C4-2B (cell line): Measurements from ENCODE around the gene MED8.

Experiments
- H3K27ac ChIP-seq: fragments of 450-650 bp; 2 replicates; pipeline ENCODE4 v1.5.1; 2017
- ZFX ChIP-seq: fragments of 450-650 bp; IDR thresholded peaks from 2 replicates; pipeline ENCODE4 v1.6.1; 2017
- TF ChIP-seq, protein P1 (sequence below): fragments of 450-650 bp; conservative IDR thresholded peaks from 2 replicates; pipeline ENCODE4 v1.5.1; 2017; ENCODE audit warnings: mild to moderate bottlenecking

Gene MED8

GRCh38 chr1:43367904-43368645, 21.5 kb downstream of the MED8 start, which contains the start of gene ELOVL1:
TSS of gene ELOVL1 (minus strand) at chr1:43368011. CDS start at chr1:43365609, 2,402 bp downstream.
- TF ChIP-seq, protein P1, sequence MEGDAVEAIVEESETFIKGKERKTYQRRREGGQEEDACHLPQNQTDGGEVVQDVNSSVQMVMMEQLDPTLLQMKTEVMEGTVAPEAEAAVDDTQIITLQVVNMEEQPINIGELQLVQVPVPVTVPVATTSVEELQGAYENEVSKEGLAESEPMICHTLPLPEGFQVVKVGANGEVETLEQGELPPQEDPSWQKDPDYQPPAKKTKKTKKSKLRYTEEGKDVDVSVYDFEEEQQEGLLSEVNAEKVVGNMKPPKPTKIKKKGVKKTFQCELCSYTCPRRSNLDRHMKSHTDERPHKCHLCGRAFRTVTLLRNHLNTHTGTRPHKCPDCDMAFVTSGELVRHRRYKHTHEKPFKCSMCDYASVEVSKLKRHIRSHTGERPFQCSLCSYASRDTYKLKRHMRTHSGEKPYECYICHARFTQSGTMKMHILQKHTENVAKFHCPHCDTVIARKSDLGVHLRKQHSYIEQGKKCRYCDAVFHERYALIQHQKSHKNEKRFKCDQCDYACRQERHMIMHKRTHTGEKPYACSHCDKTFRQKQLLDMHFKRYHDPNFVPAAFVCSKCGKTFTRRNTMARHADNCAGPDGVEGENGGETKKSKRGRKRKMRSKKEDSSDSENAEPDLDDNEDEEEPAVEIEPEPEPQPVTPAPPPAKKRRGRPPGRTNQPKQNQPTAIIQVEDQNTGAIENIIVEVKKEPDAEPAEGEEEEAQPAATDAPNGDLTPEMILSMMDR = no peak; the same call in 1 of the 2 replicates
- TF ChIP-seq ZFX = peak; percentile 93
- H3K27ac ChIP-seq = peak within 1 kb of the TSS; percentile 97

DNA sequence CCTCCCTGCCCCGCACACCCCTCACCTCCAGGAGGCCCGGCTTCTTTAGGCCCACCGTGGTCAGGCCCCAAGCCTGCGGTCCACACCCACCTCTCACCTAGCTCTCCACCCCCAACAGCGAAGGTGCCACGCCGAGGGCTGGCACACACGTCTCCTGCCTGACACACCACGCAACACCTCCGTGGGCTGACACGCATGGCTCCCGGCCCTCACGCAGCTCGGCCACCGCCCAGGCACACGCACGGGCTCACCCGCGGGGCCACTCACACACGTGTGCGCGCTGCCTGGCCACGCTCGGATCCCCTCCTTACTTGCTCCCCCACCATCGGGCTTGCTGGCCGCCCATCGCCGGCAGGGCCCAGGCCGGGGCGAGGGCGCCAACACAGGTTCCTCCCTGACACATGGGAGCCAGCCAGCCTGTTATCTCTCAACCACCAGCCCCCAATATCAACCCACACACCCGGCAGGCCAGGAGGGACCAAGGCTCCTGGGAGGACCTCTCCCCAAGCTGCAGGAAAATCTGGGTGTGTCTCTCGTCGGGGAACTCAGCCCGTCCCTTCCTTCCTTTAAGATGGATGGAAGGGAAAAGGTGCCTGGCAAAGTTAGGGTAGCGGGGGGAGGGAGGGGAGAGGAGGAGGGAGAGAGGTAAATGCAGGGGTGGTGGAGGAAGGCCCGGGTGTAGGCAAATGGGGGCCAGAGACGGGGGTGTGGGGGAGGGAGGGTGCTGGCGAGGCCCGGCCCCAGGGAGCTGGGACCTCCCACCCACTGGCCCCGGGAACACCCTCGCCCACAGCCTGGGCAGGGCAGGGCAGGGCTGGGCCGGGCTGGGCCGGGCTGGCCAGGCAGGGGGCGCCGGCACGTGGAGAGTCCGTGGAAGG, 22.3 kb downstream of the MED8 start:
- peak overlapping the region; percentile 97 for H3K27ac ChIP-seq
- TF ChIP-seq, protein P1 = no peak
- peak; percentile 54; the same call in 1 of the 2 replicates for TF ChIP-seq ZFX

- peak overlapping the region; percentile 97 for H3K27ac ChIP-seq
- TF ChIP-seq, protein P1 = no peak
- TF ChIP-seq ZFX = no peak
These were observed 23.0 kb downstream of the MED8 start for GRCh38 chr1:43366601-43367025.

- peak overlapping the region; percentile 97 for H3K27ac ChIP-seq
- TF ChIP-seq, protein P1 = no peak
- no peak for TF ChIP-seq ZFX
These were observed 23.4 kb downstream of the MED8 start for GRCh38 chr1:43366179-43366578.

- H3K27ac ChIP-seq = peak overlapping the region; percentile 97
- TF ChIP-seq ZFX = no peak
- TF ChIP-seq, protein P1 = no peak
These were observed 23.9 kb downstream of the MED8 start for GRCh38 chr1:43365678-43366077.

DNA sequence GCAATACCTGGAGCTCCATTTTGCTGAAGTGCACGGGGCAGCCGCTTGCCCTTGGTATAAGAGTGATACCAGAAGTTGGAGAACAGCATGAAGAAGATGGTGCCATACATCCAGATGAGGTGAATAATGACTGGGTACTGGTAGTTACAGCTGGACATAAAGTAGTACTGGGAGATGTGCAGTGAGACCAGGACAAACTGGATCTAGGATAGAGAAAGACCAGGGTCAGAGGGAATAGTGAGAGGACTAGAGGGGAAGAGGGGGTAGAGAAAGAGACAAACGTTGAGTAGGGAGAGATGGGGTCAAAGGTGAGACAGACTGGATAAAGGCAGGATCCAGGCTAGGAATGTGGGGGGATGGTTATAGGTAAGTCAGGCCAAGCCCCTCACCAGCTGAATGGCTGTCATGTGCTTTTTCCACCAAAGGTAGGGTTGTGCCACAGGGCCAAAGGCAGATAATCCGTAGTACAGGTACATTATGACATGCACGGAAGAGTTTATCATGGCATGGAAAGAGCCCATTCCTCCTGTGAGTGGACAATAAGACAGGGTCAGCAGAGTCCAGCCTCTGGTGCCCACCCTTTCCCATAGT, 25.6 kb downstream of the MED8 start:
- H3K27ac ChIP-seq = no peak overlapping the region
- no peak for TF ChIP-seq ZFX
- TF ChIP-seq, protein P1 = no peak
